Naive thymus-derived CD8-positive, alpha-beta T cell (primary cell): Measurements from ENCODE around the gene TMEM163. TPM values are rescaled to one million over a fixed set of nuclear protein-coding genes. Genes with fewer than 3 reads are reported as not detected.

ENCODE experiments used
- ATAC-seq, 2 donors: fragments of 150-1000 bp; cut with Tn5 transposase in 1 of 2; sonication (Bioruptor Pico), chemical (Tn5 transposase) in 1 of 2; 1 replicate in 1 of 2; 2 replicates in 1 of 2; pipeline ENCODE4 v1.10.0; 2021; ENCODE audit warnings: mild to moderate bottlenecking in 2 of 2, moderate library complexity in 2 of 2
- POLR2A ChIA-PET: fragments of 350-600 bp; sonication (Branson Sonifier 250); formaldehyde crosslinking; loops from one replicate; lab custom pipeline; 2021; ENCODE audit warnings: antibody characterized with exemption; lab: Charles Lee
- DNase-seq, 10 donors: peaks; one replicate each; pipeline versions ENCODE4 v3.0.0 to v3.0.0-alpha.2; 2020 to 2022
- H3K27ac Mint-ChIP-seq, 10 donors: one replicate each; pipeline ENCODE4 v1.8.0; 2020 to 2022; ENCODE audit warnings: mild to moderate bottlenecking in 10 of 10, mixed read lengths in 10 of 10, moderate library complexity in 4 of 10, inconsistent platforms in 1 of 10
- H3K27me3 Mint-ChIP-seq, 5 donors: one replicate each; pipeline ENCODE4 v1.8.0; 2021 to 2022; ENCODE audit warnings: mixed read lengths in 5 of 5
- H3K36me3 Mint-ChIP-seq, 3 donors: one replicate each; pipeline ENCODE4 v1.8.0; 2020 to 2022; ENCODE audit warnings: mixed read lengths in 3 of 3, mild to moderate bottlenecking in 2 of 3, inconsistent platforms in 1 of 3
- H3K4me1 Mint-ChIP-seq, 4 donors: one replicate each; pipeline ENCODE4 v1.8.0; 2021 to 2022; ENCODE audit warnings: mixed read lengths in 4 of 4
- H3K4me3 Mint-ChIP-seq, 10 donors: one replicate each; pipeline ENCODE4 v1.8.0; 2020 to 2022; ENCODE audit warnings: mild to moderate bottlenecking in 10 of 10, mixed read lengths in 10 of 10, moderate library complexity in 6 of 10, inconsistent platforms in 1 of 10
- H3K9me3 Mint-ChIP-seq, 9 donors: one replicate each; pipeline ENCODE4 v1.8.0; 2020 to 2022; ENCODE audit warnings: mixed read lengths in 9 of 9, mild to moderate bottlenecking in 3 of 9, inconsistent platforms in 1 of 9, moderate library complexity in 1 of 9
- polyA plus RNA-seq, 3 donors: library from polyadenylated mRNA; unstranded; fragments of 300-500 nt; fragmentation: Illumina TruSeq; gene quantifications; one replicate each; pipeline ENCODE4 v1.2.3, GENCODE V29; 2021
- total RNA-seq, 8 experiments: library from RNA in 2 of 8; stranded (reverse) in 2 of 8; gene quantifications; one replicate each; pipeline ENCODE4 v1.2.3 and lab custom pipeline; 2021 to 2026

TMEM163 gene
- total and polyA plus RNA-seq, 5 experiments from 2014 or later, result 0.24 TPM; not detected in 4

GRCh38 chr2:134718023-134718816 lies 580 bp downstream of the TMEM163 start:
- Mint-ChIP-seq H3K4me1 (peaks cover 13 to 48% (median 23%) of the 10 kb centered on the region in 4 donors), H3K4me3 (peak overlapping the region; percentile 66 to 83 (median 76)), H3K27ac (no peak overlapping the region), H3K27me3 (peaks cover 31 to 69% (median 64%) of the 10 kb centered on the region in 5 donors), H3K9me3 (peaks cover 0 to 6% (median 0%) of the 10 kb centered on the region in 9 donors), H3K36me3 (peaks cover 0 to 6% (median 2%) of the 10 kb centered on the region in 3 donors)
- DNase-seq (peak in 3 of 10 donors; percentile 13 to 27 (median 22)), ATAC-seq (peak; percentile 52 to 62)
- POLR2A ChIA-PET, result interaction anchor here (0.9 kb wide), 1 partner anchor 38 kb away, joined by 3 read pairs; no protein-coding TSS in a partner anchor

- peaks cover 13 to 48% (median 26%) of the 10 kb centered on the region in 4 donors for H3K4me1 Mint-ChIP-seq
- peak overlapping the region; percentile 46 to 83 (median 76) for H3K4me3 Mint-ChIP-seq
- POLR2A ChIA-PET, result no interaction called here
- peaks cover 34 to 67% (median 62%) of the 10 kb centered on the region in 5 donors for H3K27me3 Mint-ChIP-seq
- peaks cover 0 to 6% (median 0%) of the 10 kb centered on the region in 9 donors for H3K9me3 Mint-ChIP-seq
- no peak for DNase-seq
- peak overlapping the region in 1 of 10 donors; percentile 72 for H3K27ac Mint-ChIP-seq
- H3K36me3 Mint-ChIP-seq, result peaks cover 0 to 6% (median 2%) of the 10 kb centered on the region in 3 donors
- ATAC-seq, result no peak
Observed at GRCh38 chr2:134717286-134718022, 1.3 kb downstream of the TMEM163 start.

GRCh38 chr2:134716721-134717243 lies 2.0 kb downstream of the TMEM163 start:
- H3K9me3 Mint-ChIP-seq, result peaks cover 0 to 6% (median 0%) of the 10 kb centered on the region in 9 donors
- peaks cover 30 to 67% (median 60%) of the 10 kb centered on the region in 5 donors for H3K27me3 Mint-ChIP-seq
- no peak for DNase-seq
- peak overlapping the region in 9 of 10 donors; percentile 46 to 83 (median 76) for H3K4me3 Mint-ChIP-seq
- peaks cover 0 to 6% (median 2%) of the 10 kb centered on the region in 3 donors for H3K36me3 Mint-ChIP-seq
- no peak for ATAC-seq
- H3K27ac Mint-ChIP-seq, result peak overlapping the region in 1 of 10 donors; percentile 36
- peaks cover 13 to 48% (median 27%) of the 10 kb centered on the region in 4 donors for H3K4me1 Mint-ChIP-seq
- POLR2A ChIA-PET, result no interaction called here

- ATAC-seq (no peak), DNase-seq (no peak)
- Mint-ChIP-seq H3K9me3 (peaks cover 0 to 6% (median 0%) of the 10 kb centered on the region in 9 donors), H3K27me3 (peaks cover 27 to 62% (median 57%) of the 10 kb centered on the region in 5 donors), H3K36me3 (peaks cover 0 to 6% (median 2%) of the 10 kb centered on the region in 3 donors), H3K4me1 (peaks cover 11 to 48% (median 27%) of the 10 kb centered on the region in 4 donors), H3K27ac (no peak overlapping the region), H3K4me3 (peak overlapping the region in 5 of 10 donors; percentile 20 to 82 (median 30))
- POLR2A ChIA-PET, result no interaction called here
Observed at GRCh38 chr2:134715932-134716643, 2.7 kb downstream of the TMEM163 start.

- peaks cover 17 to 57% (median 46%) of the 10 kb centered on the region in 5 donors for H3K27me3 Mint-ChIP-seq
- no peak overlapping the region for H3K27ac Mint-ChIP-seq
- POLR2A ChIA-PET, result no interaction called here
- H3K36me3 Mint-ChIP-seq, result peaks cover 0 to 3% (median 0%) of the 10 kb centered on the region in 3 donors
- peaks cover 0 to 2% (median 0%) of the 10 kb centered on the region in 9 donors for H3K9me3 Mint-ChIP-seq
- H3K4me3 Mint-ChIP-seq, result no peak overlapping the region
- peaks cover 8 to 38% (median 23%) of the 10 kb centered on the region in 4 donors for H3K4me1 Mint-ChIP-seq
- ATAC-seq (no peak), DNase-seq (no peak)
Observed at GRCh38 chr2:134714228-134714627, 4.6 kb downstream of the TMEM163 start.

- POLR2A ChIA-PET, result no interaction called here
Observed at GRCh38 chr2:134713606-134714005, 5.2 kb downstream of the TMEM163 start.

GRCh38 chr2:134713176-134713575 lies 5.6 kb downstream of the TMEM163 start:
- POLR2A ChIA-PET, result no interaction called here
- no peak for DNase-seq
- Mint-ChIP-seq H3K4me1 (peaks cover 8 to 37% (median 23%) of the 10 kb centered on the region in 4 donors), H3K27ac (no peak overlapping the region), H3K4me3 (no peak overlapping the region), H3K27me3 (peaks cover 17 to 56% (median 45%) of the 10 kb centered on the region in 5 donors), H3K9me3 (peaks cover 0 to 2% (median 0%) of the 10 kb centered on the region in 9 donors), H3K36me3 (peaks cover 0 to 3% (median 0%) of the 10 kb centered on the region in 3 donors)
- no peak for ATAC-seq

More at GRCh38 chr2:134713606-134714005, 5.2 kb downstream of the TMEM163 start:
- Mint-ChIP-seq H3K4me1 (peaks cover 8 to 38% (median 23%) of the 10 kb centered on the region in 4 donors), H3K4me3 (no peak overlapping the region), H3K36me3 (peaks cover 0 to 3% (median 0%) of the 10 kb centered on the region in 3 donors), H3K9me3 (peaks cover 0 to 2% (median 0%) of the 10 kb centered on the region in 9 donors), H3K27me3 (peaks cover 17 to 56% (median 46%) of the 10 kb centered on the region in 5 donors), H3K27ac (no peak overlapping the region)
- ATAC-seq, result no peak
- DNase-seq, result no peak

- peaks cover 0 to 2% (median 0%) of the 10 kb centered on the region in 3 donors for H3K36me3 Mint-ChIP-seq
- ATAC-seq, result no peak
- POLR2A ChIA-PET, result no interaction called here
- H3K4me1 Mint-ChIP-seq, result peaks cover 8 to 35% (median 22%) of the 10 kb centered on the region in 4 donors
- peaks cover 17 to 55% (median 45%) of the 10 kb centered on the region in 5 donors for H3K27me3 Mint-ChIP-seq
- peaks cover 0 to 2% (median 0%) of the 10 kb centered on the region in 9 donors for H3K9me3 Mint-ChIP-seq
- no peak overlapping the region for H3K27ac Mint-ChIP-seq
- no peak for DNase-seq
- no peak overlapping the region for H3K4me3 Mint-ChIP-seq
Observed at GRCh38 chr2:134712736-134713135, 6.1 kb downstream of the TMEM163 start.

GRCh38 chr2:134712299-134712698 lies 6.5 kb downstream of the TMEM163 start:
- H3K4me3 Mint-ChIP-seq, result no peak overlapping the region
- H3K27ac Mint-ChIP-seq, result no peak overlapping the region
- ATAC-seq, result no peak
- H3K36me3 Mint-ChIP-seq, result no peaks in the 10 kb centered on the region
- H3K27me3 Mint-ChIP-seq, result peaks cover 14 to 55% (median 45%) of the 10 kb centered on the region in 5 donors
- no peak for DNase-seq
- POLR2A ChIA-PET, result no interaction called here
- peaks cover 6 to 34% (median 21%) of the 10 kb centered on the region in 4 donors for H3K4me1 Mint-ChIP-seq
- no peaks in the 10 kb centered on the region for H3K9me3 Mint-ChIP-seq

- Mint-ChIP-seq H3K27me3 (peaks cover 10 to 55% (median 40%) of the 10 kb centered on the region in 5 donors), H3K4me1 (peaks cover 6 to 35% (median 23%) of the 10 kb centered on the region in 4 donors), H3K4me3 (no peak overlapping the region), H3K36me3 (no peaks in the 10 kb centered on the region), H3K27ac (no peak overlapping the region), H3K9me3 (no peaks in the 10 kb centered on the region)
- ATAC-seq (no peak), DNase-seq (no peak)
- POLR2A ChIA-PET, result no interaction called here
Observed at GRCh38 chr2:134711692-134712091, 7.1 kb downstream of the TMEM163 start.

- peak overlapping the region in 2 of 10 donors; percentile 6 to 37 for H3K27ac Mint-ChIP-seq
- no peaks in the 10 kb centered on the region for H3K9me3 Mint-ChIP-seq
- H3K36me3 Mint-ChIP-seq, result peaks cover 0 to 5% (median 0%) of the 10 kb centered on the region in 3 donors
- DNase-seq, result no peak
- H3K4me1 Mint-ChIP-seq, result peaks cover 13 to 28% (median 23%) of the 10 kb centered on the region in 4 donors
- H3K4me3 Mint-ChIP-seq, result peak overlapping the region in 1 of 10 donors; percentile 2
- peaks cover 13 to 78% (median 51%) of the 10 kb centered on the region in 5 donors for H3K27me3 Mint-ChIP-seq
- POLR2A ChIA-PET, result no interaction called here
- no peak for ATAC-seq
Observed at GRCh38 chr2:134707330-134707676, 11.5 kb downstream of the TMEM163 start.
